SU-DHL-6 (cell line): ENCODE results near the gene LILRB3.

Source experiments
- CTCF ChIP-seq: fragments of 200-600 bp; sonication (generic); IDR thresholded peaks from one replicate; pipeline ENCODE4 v1.5.1; 2017; ENCODE audit warnings: antibody characterized with exemption, mild to moderate bottlenecking, low read length, moderate library complexity; ENCODE audit not compliant: insufficient read depth, poor library complexity, severe bottlenecking
- EZH2phosphoT487 ChIP-seq: fragments of 200-600 bp; sonication (generic), shearing (Covaris generic); conservative IDR thresholded peaks from 2 replicates; pipeline ENCODE4 v1.6.1; 2018; ENCODE audit warnings: mild to moderate bottlenecking, antibody characterized with exemption, low read length, moderate library complexity, mixed read lengths

DNA sequence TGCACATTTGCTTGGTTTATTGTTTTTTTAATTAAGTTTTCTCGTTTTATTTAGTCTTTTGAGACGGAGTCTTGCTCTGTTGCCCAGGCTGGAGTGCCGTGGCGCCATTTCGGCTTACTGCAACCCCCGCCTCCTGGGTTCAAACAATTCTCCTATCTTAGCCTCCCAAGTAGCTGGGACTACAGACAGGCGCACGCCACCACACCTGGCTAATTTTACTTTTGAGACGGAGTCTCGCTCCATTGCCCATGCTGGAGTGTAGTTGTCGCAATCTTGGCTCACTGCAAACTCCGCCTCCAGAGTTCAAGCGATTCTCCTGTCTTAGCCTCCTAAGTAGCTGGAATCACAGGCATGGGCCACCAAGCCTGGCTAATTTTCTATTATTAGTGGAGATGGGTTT, 20.8 kb downstream of the LILRB3 start:
- TF ChIP-seq CTCF (no peak), EZH2phosphoT487 (no peak)
